ENCODE data around the gene NUP107.

The NUP107 gene

GRCh38 chr12:68648179-68648578 lies 38.6 kb upstream of the NUP107 start:
- no peak for ATAC-seq
- TF ChIP-seq TOX (CRISPR knock-in tag; IDR thresholded peaks at IDR 0.05; ENCODE audit: borderline replicate concordance) = no peak
- TF ChIP-seq ZNF565 (CRISPR knock-in tag; conservative IDR thresholded peaks at IDR 0.05; ENCODE audit: low read depth) = no peak
- TF ChIP-seq GLIS3 (CRISPR knock-in tag; IDR thresholded peaks at IDR 0.05) = no peak
- no peak for TF ChIP-seq ARNTL (CRISPR knock-in tag; IDR thresholded peaks at IDR 0.05; ENCODE audit: borderline replicate concordance, low read depth)
- TF ChIP-seq TSHZ2 (CRISPR knock-in tag; IDR thresholded peaks at IDR 0.05) = no peak
- TF ChIP-seq ZC3H10 (CRISPR knock-in tag; IDR thresholded peaks at IDR 0.05) = no peak
- TF ChIP-seq ZFP3 (CRISPR knock-in tag; IDR thresholded peaks at IDR 0.05) = no peak
- no peak for TF ChIP-seq RARB (CRISPR knock-in tag; IDR thresholded peaks at IDR 0.05)
- no peak for TF ChIP-seq ZNF70 (CRISPR knock-in tag; IDR thresholded peaks at IDR 0.05)
- no peak for TF ChIP-seq TCF4 (CRISPR knock-in tag; IDR thresholded peaks at IDR 0.05; ENCODE audit: borderline replicate concordance)
- no peak for TF ChIP-seq SNAI2 (CRISPR knock-in tag; IDR thresholded peaks at IDR 0.05)
- TF ChIP-seq CSRNP3 (CRISPR knock-in tag; IDR thresholded peaks at IDR 0.05) = no peak
- no peak for TF ChIP-seq ZFP30 (CRISPR knock-in tag; IDR thresholded peaks at IDR 0.05)
- TF ChIP-seq BACH2 (CRISPR knock-in tag; IDR thresholded peaks at IDR 0.05; ENCODE audit: borderline replicate concordance) = no peak
- no peak for TF ChIP-seq PATZ1 (CRISPR knock-in tag; IDR thresholded peaks at IDR 0.05; ENCODE audit: borderline replicate concordance)

GRCh38 chr12:68665016-68665569 lies 21.7 kb upstream of the NUP107 start:
- peak; percentile 21 for ATAC-seq
- TF ChIP-seq BACH2 (CRISPR knock-in tag; IDR thresholded peaks at IDR 0.05; ENCODE audit: borderline replicate concordance) (no peak), ZFP30 (CRISPR knock-in tag; IDR thresholded peaks at IDR 0.05) (no peak), PPARA (CRISPR knock-in tag; IDR thresholded peaks at IDR 0.05; ENCODE audit: borderline replicate concordance) (no peak), TCF4 (CRISPR knock-in tag; IDR thresholded peaks at IDR 0.05; ENCODE audit: borderline replicate concordance) (no peak), TOX (CRISPR knock-in tag; IDR thresholded peaks at IDR 0.05; ENCODE audit: borderline replicate concordance) (no peak), ZNF8 (CRISPR knock-in tag; IDR thresholded peaks at IDR 0.05) (no peak), ZNF565 (CRISPR knock-in tag; conservative IDR thresholded peaks at IDR 0.05; ENCODE audit: low read depth) (no peak), POU6F1 (CRISPR knock-in tag; IDR thresholded peaks at IDR 0.05; ENCODE audit: borderline replicate concordance, low read depth) (no peak), RARB (CRISPR knock-in tag; IDR thresholded peaks at IDR 0.05) (no peak), ZC3H10 (CRISPR knock-in tag; IDR thresholded peaks at IDR 0.05) (no peak), GLIS3 (CRISPR knock-in tag; IDR thresholded peaks at IDR 0.05) (no peak), SNAI2 (CRISPR knock-in tag; IDR thresholded peaks at IDR 0.05) (no peak), CREB5 (CRISPR knock-in tag; IDR thresholded peaks at IDR 0.05; ENCODE audit: low read depth) (no peak), PATZ1 (CRISPR knock-in tag; IDR thresholded peaks at IDR 0.05; ENCODE audit: borderline replicate concordance) (no peak), TSHZ2 (CRISPR knock-in tag; IDR thresholded peaks at IDR 0.05) (no peak), CSRNP3 (CRISPR knock-in tag; IDR thresholded peaks at IDR 0.05) (no peak), OSR1 (CRISPR knock-in tag; IDR thresholded peaks at IDR 0.05) (no peak), ZNF70 (CRISPR knock-in tag; IDR thresholded peaks at IDR 0.05) (no peak), ESRRG (CRISPR knock-in tag; IDR thresholded peaks at IDR 0.05) (no peak), ARNTL (CRISPR knock-in tag; IDR thresholded peaks at IDR 0.05; ENCODE audit: borderline replicate concordance, low read depth) (no peak)
